GM23248 (cell line): ENCODE results near the gene AASDH.

Experiments used
- EZH2 ChIP-seq: fragments of 200-600 bp; sonication (generic); IDR thresholded peaks from 2 replicates; pipeline ENCODE4 v1.6.1; 2018; ENCODE audit warnings: antibody characterized with exemption, mild to moderate bottlenecking; ENCODE audit not compliant: insufficient read depth, poor library complexity, severe bottlenecking
- EZH2phosphoT487 ChIP-seq: fragments of 200-600 bp; sonication (generic); IDR thresholded peaks from 2 replicates; pipeline ENCODE4 v1.6.1; 2018; ENCODE audit warnings: antibody characterized with exemption, moderate library complexity, mild to moderate bottlenecking, low read depth; ENCODE audit not compliant: insufficient read depth

- TF ChIP-seq EZH2, result no peak
- TF ChIP-seq EZH2phosphoT487, result no peak
These were observed 44.5 kb downstream of the AASDH start for GRCh38 chr4:56342746-56343145.
